ENCODE results near the gene IKZF2. TPM values are rescaled to one million over a fixed set of nuclear protein-coding genes. Genes with fewer than 3 reads are reported as not detected.

IKZF2 gene
- total RNA-seq, 2 donors from 2014 or later, result 4.5 to 4.8 TPM

GRCh38 chr2:213162516-213163118 lies 11.2 kb upstream of the IKZF2 start:
- Histone ChIP-seq H3K4me3 (no peak overlapping the region), H3K9ac (ENCODE audit: low read depth in 2 of 2, low read length in 2 of 2) (no peak overlapping the region), H3K36me3 (no peaks in the 10 kb centered on the region), H3K27ac (no peak overlapping the region), H3K9me3 (no peaks in the 10 kb centered on the region), H3K27me3 (no peaks in the 10 kb centered on the region), H3K4me1 (no peaks in the 10 kb centered on the region)
- DNase-seq, result no peak
- no peak for TF ChIP-seq CTCF (IDR thresholded peaks at IDR 0.05)
- intact Hi-C loops (cut with DNase I), result no loop called here

- no peak overlapping the region for H3K9ac ChIP-seq (ENCODE audit: low read depth in 2 of 2, low read length in 2 of 2)
- H3K27me3 ChIP-seq, result no peaks in the 10 kb centered on the region
- H3K4me3 ChIP-seq, result no peak overlapping the region
- no peaks in the 10 kb centered on the region for H3K36me3 ChIP-seq
- DNase-seq, result no peak
- no peak overlapping the region for H3K27ac ChIP-seq
- H3K9me3 ChIP-seq, result no peaks in the 10 kb centered on the region
- H3K4me1 ChIP-seq, result no peaks in the 10 kb centered on the region
- intact Hi-C loops (cut with DNase I), result no loop called here
- TF ChIP-seq CTCF (IDR thresholded peaks at IDR 0.05), result no peak
Measured at GRCh38 chr2:213161759-213162515, 10.5 kb upstream of the IKZF2 start.

- Histone ChIP-seq H3K4me1 (no peaks in the 10 kb centered on the region), H3K4me3 (no peak overlapping the region), H3K9me3 (no peaks in the 10 kb centered on the region), H3K9ac (ENCODE audit: low read depth in 2 of 2, low read length in 2 of 2) (no peak overlapping the region), H3K27ac (no peak overlapping the region), H3K27me3 (no peaks in the 10 kb centered on the region), H3K36me3 (no peaks in the 10 kb centered on the region)
- no peak for TF ChIP-seq CTCF (IDR thresholded peaks at IDR 0.05)
- no peak for DNase-seq
- intact Hi-C loops (cut with DNase I), result loop anchor here (10.0 kb wide), 1 partner anchor 265 kb away; no protein-coding TSS in a partner anchor
Measured at GRCh38 chr2:213159768-213160167, 8.4 kb upstream of the IKZF2 start.

GRCh38 chr2:213157242-213157641 lies 5.8 kb upstream of the IKZF2 start:
- H3K9me3 ChIP-seq, result no peaks in the 10 kb centered on the region
- no peak for TF ChIP-seq CTCF (IDR thresholded peaks at IDR 0.05)
- no peak overlapping the region for H3K27ac ChIP-seq
- H3K4me3 ChIP-seq, result no peak overlapping the region
- H3K27me3 ChIP-seq, result no peaks in the 10 kb centered on the region
- no peaks in the 10 kb centered on the region for H3K4me1 ChIP-seq
- intact Hi-C loops (cut with DNase I), result loop anchor here (10.0 kb wide), 1 partner anchor 262 kb away; no protein-coding TSS in a partner anchor
- DNase-seq, result no peak
- no peak overlapping the region for H3K9ac ChIP-seq (ENCODE audit: low read depth in 2 of 2, low read length in 2 of 2)
- no peaks in the 10 kb centered on the region for H3K36me3 ChIP-seq

GRCh38 chr2:213156717-213157116 lies 5.3 kb upstream of the IKZF2 start:
- no peak for DNase-seq
- TF ChIP-seq CTCF (IDR thresholded peaks at IDR 0.05), result no peak
- Histone ChIP-seq H3K36me3 (no peaks in the 10 kb centered on the region), H3K4me3 (no peak overlapping the region), H3K4me1 (no peaks in the 10 kb centered on the region), H3K27me3 (no peaks in the 10 kb centered on the region), H3K9ac (ENCODE audit: low read depth in 2 of 2, low read length in 2 of 2) (no peak overlapping the region), H3K9me3 (no peaks in the 10 kb centered on the region), H3K27ac (no peak overlapping the region)
- intact Hi-C loops (cut with DNase I), result loop anchor here (10.0 kb wide), 1 partner anchor 262 kb away; no protein-coding TSS in a partner anchor
